Measurements from ENCODE around the gene SLC15A1. TPM values are rescaled to one million over a fixed set of nuclear protein-coding genes. Genes with fewer than 3 reads are reported as not detected.

The SLC15A1 gene
- total RNA-seq, 1 experiment from 2014 or later: 1.9 TPM

GRCh38 chr13:98794498-98794897 is 42.0 kb upstream of the SLC15A1 start:
- H3K79me2 ChIP-seq (ENCODE audit: insufficient read depth, low read length): no peaks in the 10 kb centered on the region
- no peak for DNase-seq
- no peak overlapping the region for H3K56ac ChIP-seq (ENCODE audit: insufficient read length, low read depth, low read length)
- no peaks in the 10 kb centered on the region for H3K79me1 ChIP-seq (ENCODE audit: insufficient read depth, low read depth, low read length, poor library complexity, severe bottlenecking)
- no peak overlapping the region for H3T11ph ChIP-seq (ENCODE audit: low read length)
- H2AK5ac ChIP-seq (ENCODE audit: insufficient read length, low read length): no peak overlapping the region
- peaks cover 3% of the 10 kb centered on the region for H4K20me1 ChIP-seq (ENCODE audit: control insufficient read depth, insufficient read depth, insufficient read length)
- no peak overlapping the region for H2BK12ac ChIP-seq (ENCODE audit: insufficient read length, low read depth, low read length)
- no peak overlapping the region for H3K18ac ChIP-seq (ENCODE audit: insufficient read length, low read depth, low read length)
- no peak overlapping the region for H3K14ac ChIP-seq (ENCODE audit: insufficient read depth, low read length)
- no peak overlapping the region for H3K4me2 ChIP-seq (ENCODE audit: insufficient read depth, insufficient read length, low read length)
- no peak overlapping the region for H2BK20ac ChIP-seq (ENCODE audit: low read depth, low read length, poor library complexity, severe bottlenecking)
- Mint-ChIP-seq H3K36me3 (ENCODE audit: insufficient read depth in 1 of 3, low read depth in 3 of 3) (peaks cover 0 to 5% (median 5%) of the 10 kb centered on the region in 3 experiments; a peak in 3 of 7 replicates), H3K4me3 (no peak overlapping the region), H3K4me1 (no peaks in the 10 kb centered on the region), H3K27me3 (ENCODE audit: low read depth) (no peaks in the 10 kb centered on the region), H3K9me3 (no peaks in the 10 kb centered on the region), H3K27ac (no peak overlapping the region)
- no peak overlapping the region for H3K4ac ChIP-seq (ENCODE audit: low read depth, low read length)
- TF ChIP-seq CTCF (conservative IDR thresholded peaks at IDR 0.05): peak; percentile 53; the same call in 2 of the 3 replicates
- no peak overlapping the region for H3K9ac ChIP-seq (ENCODE audit: extremely low read depth, insufficient read length, low read length)
- no peak overlapping the region for H2BK120ac ChIP-seq (ENCODE audit: low read depth, low read length, poor library complexity, severe bottlenecking)
- H3K27ac ChIP-seq (ENCODE audit: insufficient read length, low read depth, low read length): no peak overlapping the region
- no peak overlapping the region for H2BK5ac ChIP-seq (ENCODE audit: insufficient read length, low read length)
- H3K27me3 ChIP-seq (ENCODE audit: insufficient read depth, low read length): no peaks in the 10 kb centered on the region
- H2AFZ ChIP-seq (ENCODE audit: low read length): no peak overlapping the region
- no peak overlapping the region for H4K8ac ChIP-seq (replicated peaks; ENCODE audit: insufficient read length, low read depth, low read length)
- no CpG with 5 or more reads among the region's 12 CpGs for WGBS (ENCODE audit: extremely low coverage, insufficient read length, low lambda C conversion rate)
- H3K23me2 ChIP-seq (ENCODE audit: insufficient read length, low read depth, low read length, poor library complexity, severe bottlenecking): no peaks in the 10 kb centered on the region
- no peak overlapping the region for H4K91ac ChIP-seq (ENCODE audit: insufficient read length, low read depth, low read length)
- no peak overlapping the region for H3K23ac ChIP-seq (ENCODE audit: insufficient read length, low read depth, low read length)
- H3K4me1 ChIP-seq (ENCODE audit: insufficient read depth, low read length): no peaks in the 10 kb centered on the region
- H4K5ac ChIP-seq (ENCODE audit: insufficient read length, low read depth, low read length): no peak overlapping the region
- no peaks in the 10 kb centered on the region for H3K9me3 ChIP-seq (ENCODE audit: control insufficient read depth, low read depth, low read length)
- H2BK15ac ChIP-seq (ENCODE audit: low read depth, low read length): no peak overlapping the region

Measured in H9 (cell line).